NOMO-1 treated with dmso at 0.1 percent for 144 hours (cell line): ENCODE data around the gene CD248.
"Not testable (repeated sequence)": the region's sequence is repeated elsewhere in the genome, so short reads cannot be mapped to it uniquely, and the experiment has no call there.

Experiments
- DNase-seq: peaks from one replicate; lab custom pipeline; 2025; ENCODE audit not compliant: unreplicated experiment; lab: John Stamatoyannopoulos, UW

Gene CD248

DNA sequence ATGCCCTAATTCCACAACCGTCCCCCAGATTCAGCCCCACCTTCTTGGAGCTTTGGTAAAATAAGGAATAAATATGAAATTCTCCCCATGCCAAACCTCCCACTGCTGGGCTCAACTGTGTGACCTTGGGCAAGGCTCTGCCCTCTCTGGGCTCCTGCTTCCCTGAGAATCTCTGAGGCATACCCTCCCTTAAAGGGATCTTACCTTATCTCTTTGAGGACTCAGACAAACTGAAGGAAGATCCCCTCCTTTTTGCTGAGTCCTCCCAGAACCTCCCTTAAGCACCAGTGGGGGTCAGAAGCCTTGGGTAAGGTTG, 2.7 kb downstream of the CD248 start:
- no peak for DNase-seq

DNA sequence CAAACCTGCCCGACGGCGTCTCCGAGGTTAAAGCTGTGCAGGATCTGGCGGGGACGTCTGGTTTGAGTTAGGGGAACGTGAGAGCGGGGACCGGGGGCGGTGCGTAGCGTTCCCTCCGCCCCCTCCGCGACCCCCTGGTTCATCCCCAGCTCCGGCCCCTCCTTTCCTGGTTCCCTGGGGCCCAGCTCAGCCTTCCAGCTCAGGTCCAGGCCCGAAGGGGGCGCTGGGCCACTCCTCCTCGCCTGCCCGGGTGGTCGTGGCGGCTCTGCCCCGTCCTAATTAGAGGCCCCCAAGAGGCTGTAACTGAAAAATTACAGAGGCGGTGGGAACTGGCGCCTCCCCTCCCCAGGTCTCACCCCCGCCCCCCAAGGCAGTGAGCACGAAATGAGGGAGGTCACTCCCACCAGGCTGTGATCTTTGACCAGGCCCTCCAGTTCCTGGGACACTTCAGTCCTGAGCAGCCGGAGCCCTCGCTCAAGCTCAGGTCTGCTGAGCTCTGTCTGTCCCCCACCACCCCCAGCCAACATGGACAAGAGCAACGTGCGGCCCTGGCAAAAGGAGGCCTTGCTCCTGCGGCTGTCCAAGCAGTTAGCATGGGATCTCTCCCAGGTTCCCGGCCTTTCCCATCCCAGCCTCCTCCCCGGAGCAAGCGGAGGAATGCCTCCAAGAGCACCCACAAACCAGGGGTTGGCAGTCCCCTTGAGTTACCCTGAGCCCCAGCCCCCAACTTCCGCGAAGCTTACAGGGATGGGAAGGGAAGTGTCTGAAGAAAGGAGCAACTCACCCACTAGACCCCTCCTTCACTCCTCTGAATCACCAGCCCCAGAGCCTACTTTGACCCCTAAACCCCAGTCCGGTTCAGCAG, 3.3 kb downstream of the CD248 start:
- no peak for DNase-seq

DNA sequence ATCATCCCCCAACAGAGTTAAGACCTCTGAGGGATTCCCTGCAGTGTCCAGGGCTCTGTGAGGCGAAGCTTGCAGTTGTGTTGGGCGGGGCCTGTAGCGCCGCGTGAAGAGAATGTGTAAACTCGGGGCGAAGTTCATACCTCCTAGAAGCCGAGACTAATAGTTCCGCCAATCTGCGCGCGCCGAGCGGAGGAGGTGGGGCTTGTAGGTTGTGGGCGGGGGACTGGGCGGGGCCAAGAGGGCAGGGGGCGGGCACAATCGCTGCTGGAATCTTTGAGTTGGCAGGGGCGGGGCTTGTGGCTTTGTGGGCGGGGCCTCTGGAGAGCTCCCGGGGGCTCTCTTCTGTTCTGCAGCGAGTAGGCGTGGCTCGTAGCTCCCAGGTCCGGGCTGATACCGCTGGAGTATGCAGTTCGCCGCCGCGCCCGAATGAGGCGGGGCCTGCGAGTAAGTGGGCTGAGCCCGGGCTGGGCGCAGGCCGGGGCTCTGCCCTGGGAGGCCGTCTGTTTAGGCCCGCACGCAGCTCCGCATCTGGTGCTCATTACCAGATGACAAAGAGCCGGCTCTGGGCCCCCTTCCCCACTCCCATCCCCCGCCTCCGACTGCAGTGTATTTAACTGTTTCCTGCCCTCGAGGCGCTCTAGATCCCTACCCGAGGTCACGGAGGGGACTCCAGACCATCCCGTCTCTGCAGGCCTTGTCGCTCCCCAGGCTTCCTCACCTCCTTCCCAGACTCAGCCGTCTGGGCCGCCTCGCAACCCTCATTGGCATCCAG, 4.1 kb downstream of the CD248 start:
- peak; percentile 97 for DNase-seq

DNA sequence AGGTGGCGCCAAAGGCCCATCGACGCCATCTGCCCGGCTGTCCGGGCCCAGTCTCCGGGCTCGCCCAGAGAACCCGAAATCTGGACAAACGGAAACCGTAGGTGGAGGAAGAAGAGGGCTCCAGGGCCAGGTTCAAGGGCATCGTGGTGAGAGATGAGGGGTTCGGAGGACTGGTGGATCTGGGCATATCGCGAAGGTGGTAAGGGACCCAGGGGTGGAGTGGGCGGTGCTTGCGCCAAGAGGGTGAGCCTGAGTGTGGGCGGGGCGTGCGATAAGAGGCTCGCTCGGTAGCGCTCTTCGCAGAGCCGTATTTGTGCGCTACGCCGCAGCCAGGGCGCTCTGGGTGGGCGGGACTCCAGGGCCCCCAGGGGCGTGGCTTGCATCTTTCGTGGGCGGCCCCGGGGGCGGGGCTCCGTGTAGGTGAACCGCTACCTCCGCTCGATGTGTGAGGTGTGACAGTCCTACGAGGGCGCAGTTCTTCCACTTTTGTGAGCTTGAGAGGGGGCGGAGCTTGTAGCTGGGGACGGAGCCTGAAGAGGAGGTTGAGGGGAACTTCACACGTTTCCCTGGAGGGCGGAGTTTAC, 4.8 kb downstream of the CD248 start:
- DNase-seq, result peak; percentile 88

DNA sequence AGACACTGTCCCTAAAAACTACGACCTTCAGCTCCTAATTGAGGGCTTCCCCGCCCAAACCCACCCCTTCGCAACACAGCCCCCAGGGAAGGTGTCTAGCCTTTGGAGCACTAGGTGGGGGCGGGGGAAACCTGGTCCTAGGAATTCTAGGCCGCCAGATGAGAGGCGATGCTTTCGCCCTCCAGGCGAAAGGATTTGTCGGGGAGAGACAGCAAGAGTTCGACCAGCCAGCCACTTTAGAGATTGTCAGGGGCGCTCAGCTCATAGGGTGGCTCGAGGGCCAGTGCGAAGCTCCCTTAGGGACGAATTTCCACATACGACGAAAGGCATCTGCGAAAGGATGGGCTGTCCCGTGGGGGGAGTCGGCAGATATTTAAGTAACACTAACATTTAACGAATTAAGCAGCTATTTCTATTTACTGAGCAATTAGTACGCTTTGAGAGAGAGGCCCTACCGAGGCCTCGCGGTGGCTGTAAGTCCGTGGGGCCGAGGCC, 5.3 kb downstream of the CD248 start:
- DNase-seq, result no peak

DNA sequence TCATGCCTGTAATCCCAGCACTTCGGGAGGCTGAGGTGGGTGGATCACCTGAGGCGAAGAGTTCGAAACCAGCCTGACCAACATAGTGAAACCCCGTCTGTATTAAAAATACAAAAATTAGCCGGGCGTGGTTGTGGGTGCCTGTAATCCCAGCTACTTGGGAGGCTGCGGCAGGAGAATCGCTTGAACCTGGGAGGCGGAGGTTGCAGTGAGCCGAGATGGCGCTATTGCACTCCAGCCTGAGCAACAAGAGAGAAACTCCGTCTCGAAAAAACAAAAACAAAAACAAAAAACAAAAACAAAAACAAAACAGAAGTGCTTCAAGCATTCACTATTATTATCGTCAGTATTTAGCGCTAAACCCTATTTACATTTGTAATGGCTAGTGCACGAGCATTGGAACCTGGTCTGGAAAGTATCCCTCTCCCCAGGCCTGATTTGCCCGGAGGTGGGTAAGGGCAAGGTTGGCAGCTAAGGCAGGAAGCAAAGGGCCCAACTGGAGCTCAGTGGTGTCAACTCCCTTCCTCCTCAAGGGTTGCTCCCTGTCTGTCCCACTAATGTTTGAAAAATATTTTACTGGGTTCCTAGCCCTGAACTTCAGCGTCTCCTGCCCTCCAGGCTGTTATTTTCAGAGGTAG, 5.9 kb downstream of the CD248 start:
- DNase-seq, result not testable (repeated sequence)

DNA sequence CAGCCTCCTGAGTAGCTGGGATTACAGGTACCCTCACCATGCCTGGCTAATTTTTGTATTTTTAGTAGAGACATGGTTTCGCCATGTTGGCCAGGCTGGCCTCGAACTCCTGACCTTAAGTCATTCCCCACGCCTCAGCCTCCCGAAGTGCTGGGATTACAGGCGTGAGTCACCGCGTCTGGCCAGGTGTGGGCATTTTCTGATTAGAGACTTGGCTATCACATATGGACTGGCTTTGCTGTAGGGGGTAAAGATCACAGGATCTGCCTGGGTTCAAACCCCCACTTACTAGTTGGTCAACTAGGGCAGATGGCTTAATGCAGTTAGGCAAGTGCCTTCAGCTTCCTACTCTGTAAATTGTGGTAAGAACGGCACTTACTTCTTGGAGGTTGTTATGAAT, 6.5 kb downstream of the CD248 start:
- no peak for DNase-seq

DNA sequence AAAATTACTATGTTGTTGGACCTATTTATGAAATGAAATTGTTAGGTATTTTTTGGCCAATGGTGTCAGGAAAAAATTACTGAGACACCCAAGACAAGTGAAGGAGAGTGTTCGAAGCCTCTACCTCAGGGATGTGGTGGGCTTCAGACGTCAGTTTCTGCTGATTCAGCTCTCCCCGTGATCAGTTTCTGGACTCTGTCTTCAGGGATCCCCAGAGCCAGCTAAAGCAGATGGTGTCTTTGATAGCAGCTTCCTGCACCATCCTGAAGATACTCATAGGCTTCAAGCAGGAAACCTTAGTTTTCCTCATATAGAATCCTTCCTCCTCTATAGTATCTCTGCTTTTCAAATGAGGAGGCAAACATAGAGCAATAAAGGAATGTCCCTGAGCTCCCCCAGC, 7.4 kb downstream of the CD248 start:
- DNase-seq, result no peak

DNA sequence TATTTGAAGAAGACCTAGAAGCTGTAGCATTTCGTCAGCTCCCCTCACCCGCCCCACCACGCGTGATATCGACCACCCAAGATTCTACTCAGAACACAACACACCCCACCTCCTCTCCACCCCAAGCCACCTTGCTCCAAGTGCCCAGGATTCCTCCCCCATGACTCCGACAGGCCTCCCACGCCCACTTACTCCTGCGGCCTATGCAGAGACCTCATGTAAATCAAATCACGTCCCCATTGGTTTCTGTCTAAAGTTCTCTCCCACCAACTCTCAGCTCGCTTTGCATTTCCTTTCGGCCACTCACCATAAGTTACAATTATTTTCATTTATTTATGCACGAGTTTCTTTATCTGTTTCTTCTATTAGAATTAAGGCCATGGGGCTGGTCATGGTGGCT, 14.2 kb downstream of the CD248 start:
- DNase-seq, result no peak

DNA sequence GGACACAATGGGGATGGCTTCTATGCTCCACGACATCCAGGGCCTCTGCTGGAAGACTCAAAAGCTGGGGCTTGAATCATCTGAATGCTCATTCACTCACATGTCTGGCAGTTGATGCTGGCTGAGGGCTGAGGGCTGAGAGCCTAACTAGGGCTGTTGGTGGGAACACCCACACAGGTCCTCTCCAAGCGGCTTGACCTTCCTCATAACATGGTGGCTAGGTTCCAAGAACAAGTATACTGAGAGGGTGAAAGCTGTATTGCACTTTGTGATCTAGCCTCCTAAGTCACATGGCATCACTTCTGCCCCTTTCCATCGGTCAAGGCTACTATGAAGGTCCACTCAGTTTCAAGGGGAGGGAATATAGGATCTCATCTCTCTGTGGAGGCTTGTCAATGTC, 17.7 kb downstream of the CD248 start:
- DNase-seq, result no peak

DNA sequence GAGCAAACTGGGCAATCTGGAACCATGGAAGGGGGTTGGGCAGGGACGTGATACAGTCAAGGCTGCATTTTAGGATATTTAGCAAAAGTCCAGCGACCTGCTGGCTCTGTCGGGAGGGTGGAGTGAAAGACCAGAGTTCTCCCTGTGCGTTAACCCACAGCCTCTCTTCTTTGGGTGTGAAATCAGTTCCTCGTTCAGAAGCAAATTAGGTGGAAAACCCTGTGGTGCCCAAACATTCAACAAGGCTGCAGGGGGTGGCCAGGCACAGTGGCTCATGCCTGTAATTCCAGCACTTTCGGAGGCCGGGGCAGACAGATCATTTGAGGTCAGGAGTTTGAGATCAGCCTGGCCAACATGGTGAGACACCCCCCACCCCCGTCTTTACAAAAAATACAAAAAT, 19.2 kb downstream of the CD248 start:
- DNase-seq, result no peak

DNA sequence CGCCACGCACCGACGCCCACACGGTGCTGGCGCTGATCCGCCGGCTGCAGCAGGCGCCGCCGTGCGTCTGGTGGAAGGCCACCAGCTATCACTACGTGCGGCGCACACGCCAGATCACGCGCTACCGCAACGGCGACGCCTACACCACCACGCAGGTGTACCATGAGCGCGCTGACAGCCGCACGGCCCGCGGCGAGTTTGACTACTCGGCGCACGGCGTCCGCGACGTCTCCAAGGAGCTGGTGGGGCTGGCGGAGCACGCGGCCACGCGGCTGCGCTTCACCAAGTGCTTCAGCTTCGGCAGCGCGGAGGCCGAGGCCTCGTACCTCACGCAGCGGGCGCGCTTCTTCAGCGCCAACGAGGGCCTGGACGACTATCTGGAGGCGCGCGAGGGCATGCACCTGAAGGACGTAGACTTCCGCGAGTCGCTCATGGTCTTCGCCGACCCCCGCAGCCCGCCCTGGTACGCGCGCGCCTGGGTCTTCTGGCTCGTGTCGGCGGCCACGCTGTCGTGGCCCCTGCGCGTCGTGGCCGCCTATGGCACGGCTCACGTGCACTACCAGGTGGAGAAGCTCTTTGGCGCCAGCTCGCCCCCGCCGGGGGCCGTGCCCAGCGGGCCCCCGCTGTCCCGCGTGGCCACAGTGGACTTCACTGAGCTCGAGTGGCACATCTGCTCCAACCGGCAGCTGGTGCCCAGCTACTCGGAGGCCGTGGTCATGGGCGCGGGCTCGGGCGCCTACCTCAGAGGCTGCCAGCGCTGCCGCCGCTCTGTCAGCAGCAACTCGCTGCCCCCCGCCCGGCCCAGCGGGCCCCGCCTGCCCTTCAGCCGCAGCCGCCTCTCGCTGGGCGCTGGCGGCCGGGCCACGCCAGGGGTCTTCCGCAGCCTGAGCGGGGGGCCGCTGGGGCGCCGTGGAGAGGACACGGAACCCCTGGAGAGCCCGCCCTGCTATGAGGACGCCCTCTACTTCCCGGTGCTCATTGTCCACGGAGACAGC, 21.9 kb downstream of the CD248 start:
- DNase-seq, result no peak

DNA sequence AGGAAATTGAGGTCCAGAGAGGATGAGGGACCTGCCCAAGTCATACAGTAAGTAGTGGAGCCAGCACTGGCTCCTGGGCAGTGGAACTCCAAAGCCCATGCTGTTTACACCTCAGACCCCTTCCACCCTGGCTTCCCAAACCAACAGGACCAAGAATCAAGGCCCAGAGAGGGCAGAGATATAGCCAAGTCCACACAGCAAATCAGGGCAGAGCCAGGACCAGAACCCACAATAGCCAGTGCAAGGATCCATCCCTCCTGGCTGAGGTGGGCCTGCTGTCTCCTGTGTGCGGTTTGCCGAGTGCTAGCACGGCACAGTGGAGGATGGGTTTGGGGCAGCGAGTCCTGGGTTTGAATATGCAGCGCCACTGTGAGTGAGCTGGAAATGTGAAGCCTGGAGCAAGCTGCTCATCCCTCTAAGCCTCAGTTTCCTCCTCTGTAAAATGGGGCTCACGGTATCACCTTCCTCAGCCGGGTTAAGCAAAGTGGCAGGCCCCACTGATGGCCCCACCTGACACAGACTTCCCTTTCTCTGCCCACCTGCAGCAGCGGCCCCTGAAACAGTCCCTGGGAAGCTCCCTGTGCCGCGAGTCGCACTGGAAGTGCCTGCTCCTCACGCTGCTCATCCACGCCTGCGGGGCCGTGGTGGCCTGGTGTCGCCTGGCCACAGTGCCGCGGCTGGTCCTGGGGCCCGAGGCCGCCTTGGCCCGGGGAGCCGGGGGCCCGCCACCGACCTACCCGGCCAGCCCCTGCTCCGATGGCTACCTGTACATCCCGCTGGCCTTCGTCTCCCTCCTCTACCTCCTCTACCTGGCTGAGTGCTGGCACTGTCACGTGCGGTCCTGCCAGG, 22.8 kb downstream of the CD248 start:
- no peak for DNase-seq

DNA sequence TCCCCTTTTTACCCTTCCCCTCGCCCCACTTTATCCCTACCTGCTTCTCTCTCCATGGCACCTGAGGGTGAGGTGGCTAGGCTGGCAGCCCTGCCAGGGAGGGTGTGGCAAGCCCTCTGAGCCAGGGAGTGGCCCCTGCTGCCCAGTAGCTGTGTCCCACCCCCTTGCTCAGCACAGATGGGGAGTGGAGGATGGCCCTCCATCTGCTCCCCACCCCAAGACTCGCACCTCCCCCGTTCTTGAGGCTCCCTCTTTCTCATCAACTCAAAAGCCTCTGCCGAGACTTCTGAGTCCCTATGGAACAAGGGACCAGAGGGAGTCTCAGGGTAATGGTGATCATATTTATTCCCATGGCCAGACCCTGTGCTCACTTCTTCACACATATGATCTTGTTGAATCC, 23.5 kb downstream of the CD248 start:
- no peak for DNase-seq

DNA sequence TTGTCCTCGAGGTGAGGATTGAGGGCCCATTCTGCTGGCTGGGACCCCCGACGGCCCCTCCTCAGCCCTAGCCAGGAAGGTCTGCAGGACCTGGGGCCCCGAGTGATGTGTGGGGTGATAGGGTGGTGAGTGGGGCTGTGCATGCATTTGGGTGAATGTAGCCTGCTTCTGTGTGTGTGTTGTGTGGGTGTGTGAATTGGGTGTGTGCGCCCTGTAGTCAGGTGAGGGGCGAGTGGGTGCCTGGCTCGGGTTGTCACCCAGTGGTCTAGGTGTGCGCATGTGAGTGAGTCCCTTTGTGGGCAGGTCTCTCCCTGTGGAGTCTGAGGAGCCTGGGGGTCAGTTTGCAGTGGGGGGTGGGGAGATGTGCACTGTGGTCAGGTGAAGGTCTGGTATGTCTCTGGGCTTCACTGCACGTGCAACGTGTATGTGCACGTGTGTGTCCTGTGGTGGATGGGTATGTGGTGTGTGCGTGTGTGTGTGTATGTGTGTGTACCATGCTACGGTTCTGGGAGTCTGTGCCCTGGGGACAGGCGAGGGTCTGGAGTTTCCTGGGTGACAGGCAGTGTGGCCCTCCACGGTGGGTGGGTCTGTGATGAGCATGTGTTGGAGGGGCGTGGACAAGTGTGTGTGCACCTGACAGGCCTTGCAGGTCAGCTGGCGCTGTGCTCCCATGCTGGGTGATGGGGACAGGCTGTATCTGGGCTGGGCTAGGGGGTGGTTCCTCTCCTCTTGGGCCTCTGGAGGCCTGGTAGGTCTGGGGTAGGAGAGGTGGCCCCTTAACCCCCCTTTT, 24.1 kb downstream of the CD248 start:
- DNase-seq, result no peak

DNA sequence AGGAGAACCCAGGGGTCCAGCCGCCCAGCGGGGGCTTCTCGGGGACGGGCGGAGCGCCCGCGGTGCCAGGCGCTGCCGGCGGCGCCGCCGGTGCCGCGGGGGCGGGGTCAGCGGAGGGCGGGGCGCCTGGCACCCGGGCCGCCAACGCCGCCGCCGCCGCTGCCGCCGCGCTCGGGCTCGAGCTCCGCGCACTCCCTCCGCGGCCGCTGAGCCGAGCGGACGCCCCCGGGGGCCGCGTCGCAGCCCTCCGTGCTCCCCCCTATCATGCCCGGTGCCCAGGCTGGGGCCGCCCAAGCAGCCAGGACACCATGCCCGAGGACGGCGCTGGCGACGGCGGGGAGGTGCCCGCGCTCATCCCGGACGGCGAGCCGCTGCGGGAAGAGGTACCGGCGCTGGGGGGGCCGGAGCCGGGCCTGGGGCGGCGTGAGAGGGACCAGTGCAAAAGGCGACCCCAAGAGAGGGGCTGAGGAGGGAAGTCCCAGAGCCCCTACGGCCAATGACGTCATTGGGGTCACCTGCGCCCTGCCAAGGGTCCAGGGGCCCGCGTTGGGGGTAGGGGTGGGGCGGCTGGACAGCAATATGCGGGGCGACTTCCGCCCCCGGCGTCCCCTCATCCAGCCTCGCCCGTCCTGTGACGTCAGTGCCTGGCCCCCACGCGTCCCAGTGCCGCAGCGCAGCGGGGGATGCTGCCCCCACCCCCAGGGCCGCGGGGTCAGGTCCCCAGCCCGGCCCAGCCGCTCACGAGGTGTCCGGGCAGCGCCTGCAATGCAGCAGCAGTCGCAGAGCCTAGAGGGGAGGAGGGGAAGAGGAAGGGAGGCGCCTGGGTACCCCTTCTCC, 24.9 kb downstream of the CD248 start, which contains the start of gene TMEM151A:
TSS of gene TMEM151A (plus strand) at position 189 of the 837 bp plus-strand sequence. CDS start at position 309, 120 bp downstream.
- no peak for DNase-seq

DNA sequence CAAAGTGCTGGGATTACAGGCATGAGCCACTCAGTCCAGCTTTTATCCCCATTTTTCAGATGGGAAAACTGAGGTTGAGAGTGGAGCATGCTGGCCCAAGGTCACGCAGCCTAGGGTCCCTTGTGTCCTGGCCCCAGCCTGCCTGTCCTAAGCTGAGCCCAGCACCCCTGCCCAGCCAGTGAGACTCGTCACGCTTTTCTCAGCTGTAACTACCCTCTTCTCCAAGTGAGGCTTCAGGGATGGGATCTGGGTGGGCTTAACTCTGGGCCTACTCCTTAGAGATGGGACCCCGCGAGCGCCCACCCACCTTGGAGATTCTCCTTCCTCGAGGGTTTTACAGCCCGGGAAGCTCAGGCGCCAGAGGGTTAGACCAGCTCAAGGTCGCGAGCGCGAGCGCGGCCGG, 25.5 kb downstream of the CD248 start:
- DNase-seq, result no peak

DNA sequence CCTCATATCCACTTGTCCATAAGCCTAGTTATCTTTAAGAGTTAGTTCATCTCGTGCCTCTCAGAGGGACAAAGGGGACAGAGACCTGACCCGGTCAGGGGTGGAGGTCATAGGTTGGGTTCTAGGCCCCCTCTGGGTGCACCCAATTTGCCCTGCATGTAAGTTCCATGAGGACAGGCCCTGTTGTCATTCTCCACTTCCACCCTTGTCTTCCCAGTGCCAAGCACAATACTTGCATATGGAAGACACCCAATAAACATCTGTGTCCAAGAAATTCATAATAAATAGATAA, 26.6 kb downstream of the CD248 start:
- no peak for DNase-seq
